ENCODE data around the gene CHCHD3. TPM values are rescaled to one million over a fixed set of nuclear protein-coding genes. Genes with fewer than 3 reads are reported as not detected.

CHCHD3 gene
- total RNA-seq, 1 experiment from 2014 or later: 83.5 TPM

DNA sequence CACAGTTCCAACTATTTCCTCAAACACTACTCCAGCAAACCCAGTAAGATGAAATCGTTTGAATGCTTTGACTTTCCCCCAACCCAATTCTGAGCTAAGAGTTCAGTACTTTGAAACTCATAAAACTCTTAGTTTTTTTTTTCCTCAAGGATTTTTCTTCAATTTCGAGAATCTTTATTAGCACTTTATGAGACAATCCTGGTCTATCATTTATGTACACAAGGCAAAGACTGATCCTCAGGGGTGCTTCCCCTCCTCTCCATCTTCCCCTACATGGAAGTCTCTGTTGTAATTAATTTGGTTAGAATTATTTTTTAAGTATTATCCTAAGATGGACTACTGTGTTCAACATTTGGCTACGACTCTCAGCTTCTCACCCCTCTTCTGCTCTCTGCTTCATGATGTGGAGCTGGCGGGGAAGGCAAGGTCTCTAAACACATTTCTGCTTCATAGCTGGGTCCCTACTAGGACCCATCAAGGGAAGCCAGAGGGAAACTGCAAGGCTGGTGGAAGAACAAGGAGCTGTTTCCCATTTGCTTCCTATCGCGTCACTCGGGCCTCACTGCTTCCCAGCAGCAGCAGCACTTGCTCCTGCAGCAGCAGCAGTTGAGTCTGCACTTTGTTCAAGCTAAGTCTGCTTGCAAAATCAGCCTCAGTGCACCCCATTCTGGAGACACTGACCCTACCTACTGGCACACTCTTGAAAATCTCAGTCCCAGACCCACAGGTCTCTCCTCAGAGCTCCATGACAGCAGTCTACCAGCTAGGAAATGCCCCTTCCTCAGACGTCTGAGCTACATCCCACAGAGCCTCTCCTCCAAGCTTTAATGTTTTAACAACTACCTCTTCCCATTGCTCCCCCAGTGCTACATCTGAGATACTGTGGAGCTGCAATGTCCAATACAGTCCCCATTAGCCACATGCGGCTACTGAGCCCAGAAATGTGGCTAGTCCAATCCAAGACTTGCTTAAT lies 90.0 kb downstream of the CHCHD3 start:
- peaks cover 97% of the 10 kb centered on the region for H3K79me2 ChIP-seq (ENCODE audit: low read length)
- H4K20me1 ChIP-seq (ENCODE audit: insufficient read depth, low read depth, low read length): no peaks in the 10 kb centered on the region
- DNase-seq: no peak
- no peaks in the 10 kb centered on the region for H3K36me3 ChIP-seq (ENCODE audit: insufficient read depth, low read length)
- no peaks in the 10 kb centered on the region for H3K27me3 ChIP-seq (ENCODE audit: low read length)
- no peak overlapping the region for H3K4me2 ChIP-seq (ENCODE audit: low read depth, low read length, poor library complexity, severe bottlenecking)
- H3K9me2 ChIP-seq (replicated peaks; ENCODE audit: insufficient read depth, low read length): no peaks in the 10 kb centered on the region
- no peak overlapping the region for H2AFZ ChIP-seq (ENCODE audit: low read length)
- H3K4me3 ChIP-seq (ENCODE audit: low read length): no peak overlapping the region
- no peaks in the 10 kb centered on the region for H3K9me3 ChIP-seq (ENCODE audit: low read length)
- H3K4me1 ChIP-seq (ENCODE audit: low read length): no peaks in the 10 kb centered on the region
- H3K9ac ChIP-seq (ENCODE audit: low read length): no peak overlapping the region
- no peak overlapping the region for H3K27ac ChIP-seq (ENCODE audit: low read length)

- Histone ChIP-seq H3K9me2 (replicated peaks; ENCODE audit: insufficient read depth, low read length) (no peaks in the 10 kb centered on the region), H3K79me2 (ENCODE audit: low read length) (peaks cover 70% of the 10 kb centered on the region), H4K20me1 (ENCODE audit: insufficient read depth, low read depth, low read length) (no peaks in the 10 kb centered on the region), H3K36me3 (ENCODE audit: insufficient read depth, low read length) (no peaks in the 10 kb centered on the region), H2AFZ (ENCODE audit: low read length) (no peak overlapping the region), H3K4me3 (ENCODE audit: low read length) (no peak overlapping the region), H3K9me3 (ENCODE audit: low read length) (no peaks in the 10 kb centered on the region), H3K4me1 (ENCODE audit: low read length) (no peaks in the 10 kb centered on the region), H3K9ac (ENCODE audit: low read length) (no peak overlapping the region), H3K27ac (ENCODE audit: low read length) (no peak overlapping the region), H3K4me2 (ENCODE audit: low read depth, low read length, poor library complexity, severe bottlenecking) (no peak overlapping the region), H3K27me3 (ENCODE audit: low read length) (no peaks in the 10 kb centered on the region)
- no peak for DNase-seq
Measured at GRCh38 chr7:132988117-132988516, 93.8 kb downstream of the CHCHD3 start.

DNA sequence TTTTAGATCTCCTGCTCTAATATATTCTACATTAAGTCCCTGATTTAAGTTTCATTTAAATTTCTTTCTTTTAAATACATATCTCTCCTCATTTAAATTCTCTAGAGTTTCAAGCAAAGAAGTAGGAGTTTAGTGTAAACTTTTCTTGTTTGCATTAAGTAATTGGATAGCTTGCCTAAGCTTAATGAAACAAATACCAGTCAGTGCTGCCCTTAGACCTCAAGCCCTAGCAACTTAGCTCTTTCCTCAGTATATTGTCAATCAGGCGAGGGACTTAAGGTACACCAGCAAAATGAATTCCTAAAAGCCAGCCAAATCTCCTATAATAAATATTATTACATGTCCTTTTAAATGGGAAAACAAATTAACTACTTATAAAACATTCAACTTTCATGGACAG lies 101.5 kb downstream of the CHCHD3 start:
- H3K27me3 ChIP-seq (ENCODE audit: low read length): no peaks in the 10 kb centered on the region
- DNase-seq: no peak
- H2AFZ ChIP-seq (ENCODE audit: low read length): no peak overlapping the region
- peaks cover 51% of the 10 kb centered on the region for H3K4me1 ChIP-seq (ENCODE audit: low read length)
- no peaks in the 10 kb centered on the region for H3K36me3 ChIP-seq (ENCODE audit: insufficient read depth, low read length)
- H3K9ac ChIP-seq (ENCODE audit: low read length): no peak overlapping the region
- H3K79me2 ChIP-seq (ENCODE audit: low read length): peaks cover 72% of the 10 kb centered on the region
- peak overlapping the region; percentile 14; the same call in 1 of the 2 replicates for H3K27ac ChIP-seq (ENCODE audit: low read length)
- H4K20me1 ChIP-seq (ENCODE audit: insufficient read depth, low read depth, low read length): peaks cover 5% of the 10 kb centered on the region; the same call in 1 of the 2 replicates
- no peak overlapping the region for H3K4me2 ChIP-seq (ENCODE audit: low read depth, low read length, poor library complexity, severe bottlenecking)
- no peak overlapping the region for H3K4me3 ChIP-seq (ENCODE audit: low read length)
- H3K9me3 ChIP-seq (ENCODE audit: low read length): no peaks in the 10 kb centered on the region
- H3K9me2 ChIP-seq (replicated peaks; ENCODE audit: insufficient read depth, low read length): no peaks in the 10 kb centered on the region

- Histone ChIP-seq H3K4me2 (ENCODE audit: low read depth, low read length, poor library complexity, severe bottlenecking) (no peak overlapping the region), H3K27me3 (ENCODE audit: low read length) (no peaks in the 10 kb centered on the region), H3K27ac (ENCODE audit: low read length) (peak overlapping the region; percentile 14; the same call in 1 of the 2 replicates), H2AFZ (ENCODE audit: low read length) (no peak overlapping the region), H4K20me1 (ENCODE audit: insufficient read depth, low read depth, low read length) (peaks cover 5% of the 10 kb centered on the region; the same call in 1 of the 2 replicates), H3K9me3 (ENCODE audit: low read length) (no peaks in the 10 kb centered on the region), H3K79me2 (ENCODE audit: low read length) (peaks cover 78% of the 10 kb centered on the region), H3K4me1 (ENCODE audit: low read length) (peaks cover 53% of the 10 kb centered on the region), H3K4me3 (ENCODE audit: low read length) (no peak overlapping the region), H3K36me3 (ENCODE audit: insufficient read depth, low read length) (no peaks in the 10 kb centered on the region), H3K9me2 (replicated peaks; ENCODE audit: insufficient read depth, low read length) (no peaks in the 10 kb centered on the region), H3K9ac (ENCODE audit: low read length) (no peak overlapping the region)
- DNase-seq: no peak
Measured at GRCh38 chr7:132979524-132979923, 102.4 kb downstream of the CHCHD3 start.

DNA sequence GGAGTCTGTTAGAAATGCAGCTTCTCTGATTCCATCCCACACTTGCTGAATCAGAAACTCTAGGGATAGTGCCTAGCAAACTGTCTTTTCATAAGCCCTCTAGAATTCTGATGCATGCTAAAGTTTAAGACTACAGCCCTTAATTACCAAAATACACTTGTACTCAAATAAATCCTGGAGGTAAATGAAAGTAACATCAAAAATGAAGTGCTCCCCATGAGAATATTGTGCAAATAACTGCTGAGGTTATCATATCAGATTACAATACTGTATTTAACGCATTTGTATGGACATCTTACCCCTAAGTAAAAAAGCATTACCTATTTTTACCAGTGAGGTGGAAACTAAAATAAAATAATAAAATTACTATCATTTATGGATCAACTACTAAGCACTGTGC lies 104.7 kb downstream of the CHCHD3 start:
- no peaks in the 10 kb centered on the region for H3K9me2 ChIP-seq (replicated peaks; ENCODE audit: insufficient read depth, low read length)
- peaks cover 53% of the 10 kb centered on the region for H3K4me1 ChIP-seq (ENCODE audit: low read length)
- H4K20me1 ChIP-seq (ENCODE audit: insufficient read depth, low read depth, low read length): peaks cover 5% of the 10 kb centered on the region; the same call in 1 of the 2 replicates
- no peaks in the 10 kb centered on the region for H3K9me3 ChIP-seq (ENCODE audit: low read length)
- peak overlapping the region; percentile 78 for H3K27ac ChIP-seq (ENCODE audit: low read length)
- H3K79me2 ChIP-seq (ENCODE audit: low read length): peaks cover 89% of the 10 kb centered on the region
- peak overlapping the region; percentile 48 for H3K4me2 ChIP-seq (ENCODE audit: low read depth, low read length, poor library complexity, severe bottlenecking)
- H3K4me3 ChIP-seq (ENCODE audit: low read length): no peak overlapping the region
- H2AFZ ChIP-seq (ENCODE audit: low read length): no peak overlapping the region
- H3K9ac ChIP-seq (ENCODE audit: low read length): no peak overlapping the region; the same call in 1 of the 2 replicates
- no peaks in the 10 kb centered on the region for H3K27me3 ChIP-seq (ENCODE audit: low read length)
- no peak for DNase-seq
- 0 out of 2 replicates have a peak, but pooled peaks cover 7% of the 10 kb centered on the region for H3K36me3 ChIP-seq (ENCODE audit: insufficient read depth, low read length)

DNA sequence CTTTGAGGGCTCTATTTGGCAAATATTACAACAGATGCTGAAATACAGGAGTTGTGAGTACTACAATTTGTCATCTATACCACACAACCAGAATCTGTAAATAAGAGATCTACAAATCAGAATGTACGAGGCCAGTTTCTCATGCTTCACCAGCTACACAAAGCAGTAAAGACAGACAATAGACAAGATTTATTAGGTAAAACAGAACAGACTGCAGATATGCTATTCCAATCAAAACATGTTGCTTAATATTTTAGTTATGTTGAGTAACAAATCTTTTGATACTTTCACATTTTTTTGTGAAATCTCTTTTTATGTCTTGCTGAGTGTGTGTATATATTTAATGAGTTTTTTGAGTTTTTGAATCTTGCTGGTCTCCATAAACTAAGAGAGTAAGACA lies 109.1 kb downstream of the CHCHD3 start:
- no peaks in the 10 kb centered on the region for H3K9me2 ChIP-seq (replicated peaks; ENCODE audit: insufficient read depth, low read length)
- no peak overlapping the region for H3K27ac ChIP-seq (ENCODE audit: low read length)
- H3K4me3 ChIP-seq (ENCODE audit: low read length): no peak overlapping the region
- H3K27me3 ChIP-seq (ENCODE audit: low read length): no peaks in the 10 kb centered on the region
- H3K4me1 ChIP-seq (ENCODE audit: low read length): peaks cover 26% of the 10 kb centered on the region
- no peak overlapping the region for H3K4me2 ChIP-seq (ENCODE audit: low read depth, low read length, poor library complexity, severe bottlenecking)
- no peaks in the 10 kb centered on the region for H3K9me3 ChIP-seq (ENCODE audit: low read length)
- H2AFZ ChIP-seq (ENCODE audit: low read length): no peak overlapping the region
- no peak overlapping the region for H3K9ac ChIP-seq (ENCODE audit: low read length)
- H4K20me1 ChIP-seq (ENCODE audit: insufficient read depth, low read depth, low read length): peaks cover 5% of the 10 kb centered on the region; the same call in 1 of the 2 replicates
- 0 out of 2 replicates have a peak, but pooled peaks cover 7% of the 10 kb centered on the region for H3K36me3 ChIP-seq (ENCODE audit: insufficient read depth, low read length)
- no peak for DNase-seq
- peaks cover 90% of the 10 kb centered on the region for H3K79me2 ChIP-seq (ENCODE audit: low read length)

- no peaks in the 10 kb centered on the region for H3K9me3 ChIP-seq (ENCODE audit: low read length)
- H3K4me2 ChIP-seq (ENCODE audit: low read depth, low read length, poor library complexity, severe bottlenecking): no peak overlapping the region
- H3K27ac ChIP-seq (ENCODE audit: low read length): no peak overlapping the region
- 0 out of 2 replicates have a peak, but pooled peaks cover 7% of the 10 kb centered on the region for H3K36me3 ChIP-seq (ENCODE audit: insufficient read depth, low read length)
- peaks cover under 1% of the 10 kb centered on the region for H3K4me1 ChIP-seq (ENCODE audit: low read length)
- no peak overlapping the region for H3K9ac ChIP-seq (ENCODE audit: low read length)
- H3K9me2 ChIP-seq (replicated peaks; ENCODE audit: insufficient read depth, low read length): no peaks in the 10 kb centered on the region
- no peak for DNase-seq
- H3K79me2 ChIP-seq (ENCODE audit: low read length): peaks cover 89% of the 10 kb centered on the region
- no peak overlapping the region for H3K4me3 ChIP-seq (ENCODE audit: low read length)
- H3K27me3 ChIP-seq (ENCODE audit: low read length): no peaks in the 10 kb centered on the region
- no peaks in the 10 kb centered on the region for H4K20me1 ChIP-seq (ENCODE audit: insufficient read depth, low read depth, low read length)
- no peak overlapping the region for H2AFZ ChIP-seq (ENCODE audit: low read length)
Measured at GRCh38 chr7:132970257-132970656, 111.6 kb downstream of the CHCHD3 start.

DNA sequence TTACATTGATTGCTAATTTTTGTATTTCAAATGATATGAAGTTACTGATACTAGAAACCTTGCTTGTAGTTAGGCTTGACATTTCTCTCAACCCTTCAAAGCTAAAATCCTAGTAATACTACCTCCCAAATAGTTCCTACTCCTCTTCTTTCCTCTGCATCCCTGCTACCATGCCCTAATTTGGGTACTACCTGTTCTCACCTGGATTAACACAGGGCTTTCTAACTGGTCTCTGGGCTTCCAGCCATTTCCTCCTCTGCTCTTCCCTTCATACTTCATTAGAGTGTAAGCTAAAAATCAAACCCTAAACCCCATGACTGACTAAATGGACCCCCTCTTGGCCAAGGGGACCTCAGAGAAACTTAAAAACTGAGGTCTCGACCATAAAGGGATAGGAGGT lies 112.4 kb downstream of the CHCHD3 start:
- Histone ChIP-seq H3K9me2 (replicated peaks; ENCODE audit: insufficient read depth, low read length) (no peaks in the 10 kb centered on the region), H3K79me2 (ENCODE audit: low read length) (peaks cover 92% of the 10 kb centered on the region), H3K27ac (ENCODE audit: low read length) (no peak overlapping the region), H3K27me3 (ENCODE audit: low read length) (no peaks in the 10 kb centered on the region), H3K36me3 (ENCODE audit: insufficient read depth, low read length) (0 out of 2 replicates have a peak, but pooled peaks cover 7% of the 10 kb centered on the region), H3K9ac (ENCODE audit: low read length) (no peak overlapping the region), H4K20me1 (ENCODE audit: insufficient read depth, low read depth, low read length) (no peaks in the 10 kb centered on the region), H2AFZ (ENCODE audit: low read length) (no peak overlapping the region), H3K4me1 (ENCODE audit: low read length) (no peaks in the 10 kb centered on the region), H3K4me3 (ENCODE audit: low read length) (no peak overlapping the region), H3K4me2 (ENCODE audit: low read depth, low read length, poor library complexity, severe bottlenecking) (no peak overlapping the region), H3K9me3 (ENCODE audit: low read length) (no peaks in the 10 kb centered on the region)
- no peak for DNase-seq
